HCT116 (cell line): ENCODE results near the gene EPG5. TPM values are rescaled to one million over a fixed set of nuclear protein-coding genes. Genes with fewer than 3 reads are reported as not detected.

Experiments used
- ATAC-seq: fragments of 200-7000 bp; cut with Tn5 transposase; 2 replicates; pipeline ENCODE4 v1.9.1; 2020; ENCODE audit warnings: mild to moderate bottlenecking, moderate library complexity
- BruUV-seq: library from RNA; stranded (reverse); fragments of 400-500 nt; replicated peaks from 2 replicates; lab custom pipeline; 2021; lab: Mats Ljungman, UMichigan
- CTCF ChIA-PET: fragments of 300-600 bp; sonication (Branson Sonifier 250); formaldehyde crosslinking; loops from one replicate; lab custom pipeline; 2021; ENCODE audit warnings: antibody characterized with exemption; lab: Charles Lee
- POLR2A ChIA-PET: fragments of 300-600, 350-600 bp; sonication (Branson Sonifier 250); formaldehyde crosslinking; loops from one replicate; lab custom pipeline; 2021; ENCODE audit warnings: antibody characterized with exemption; lab: Charles Lee
- RAD21 ChIA-PET, 2 experiments: fragments of 300-600 bp; sonication (Branson Sonifier 250); formaldehyde crosslinking; loops; one replicate each; lab custom pipeline; 2023; ENCODE audit warnings: low total read pairs in 2 of 2; ENCODE audit not compliant: uncharacterized antibody in 2 of 2, unreplicated experiment in 2 of 2, low non-redundant PET in 1 of 2; lab: Charles Lee
- DNase-seq: peaks from one replicate; pipeline ENCODE4 v3.0.0-alpha.2; 2010; ENCODE audit warnings: low read depth, low spot score
- H2AFZ ChIP-seq: fragments of 200-600 bp; shearing (Covaris generic), sonication (generic); 2 replicates; pipeline ENCODE4 v1.6.1; 2017; ENCODE audit warnings: low read depth, mixed run types, mixed read lengths, antibody characterized with exemption, low read length; ENCODE audit not compliant: poor library complexity, severe bottlenecking
- H3K27ac ChIP-seq: 2 replicates; pipeline ENCODE4 v1.5.1; 2012; ENCODE audit warnings: low read depth, low read length
- H3K27me3 ChIP-seq: fragments of 200-600 bp; sonication (generic); 2 replicates; pipeline ENCODE4 v1.6.1; 2016; ENCODE audit warnings: mixed run types, low read length, mixed read lengths; ENCODE audit not compliant: insufficient read depth
- H3K36me3 ChIP-seq, 2 experiments: fragments of 200-500 bp in 1 of 2; fragments of 200-600 bp in 1 of 2; sonication (Bioruptor generic) in 1 of 2; sonication (generic) in 1 of 2; 2 replicates each; pipeline versions ENCODE4 v1.5.1 to v1.6.1; 2014 to 2016; ENCODE audit warnings: low read length in 2 of 2, inconsistent platforms in 1 of 2, mixed read lengths in 1 of 2, mixed run types in 1 of 2; ENCODE audit not compliant: insufficient read depth in 2 of 2, control insufficient read depth in 1 of 2
- H3K4me1 ChIP-seq, 2 experiments: fragments of 200-600 bp in 1 of 2; sonication (generic) in 1 of 2; 2 replicates each; pipeline versions ENCODE4 v1.5.1 to v1.6.1; 2012 to 2017; ENCODE audit warnings: low read length in 2 of 2, inconsistent platforms in 1 of 2, mild to moderate bottlenecking in 1 of 2, mixed read lengths in 1 of 2, mixed run types in 1 of 2, moderate library complexity in 1 of 2; ENCODE audit not compliant: insufficient read depth in 2 of 2, control insufficient read depth in 1 of 2
- H3K4me2 ChIP-seq: fragments of 200-600 bp; sonication (generic); 2 replicates; pipeline ENCODE4 v1.6.1; 2017; ENCODE audit warnings: mixed run types, low read length, mixed read lengths
- H3K4me3 ChIP-seq, 2 experiments: fragments of 200-600 bp in 1 of 2; sonication (generic) in 1 of 2; replicated peaks in 1 of 2; 2 replicates each; pipeline ENCODE4 v1.5.1; 2011 to 2016; ENCODE audit warnings: low read length in 2 of 2, control low read depth in 1 of 2, low read depth in 1 of 2, mild to moderate bottlenecking in 1 of 2, mixed read lengths in 1 of 2, mixed run types in 1 of 2
- H3K79me2 ChIP-seq: fragments of 200-600 bp; sonication (generic); 2 replicates; pipeline ENCODE4 v1.6.1; 2017; ENCODE audit warnings: mild to moderate bottlenecking, mixed run types, low read length, moderate library complexity, mixed read lengths; ENCODE audit not compliant: insufficient read depth
- H3K9ac ChIP-seq: fragments of 200-600 bp; sonication (generic); 2 replicates; pipeline ENCODE4 v1.6.1; 2016; ENCODE audit warnings: low read length, mixed read lengths
- H3K9me2 ChIP-seq: fragments of 200-600 bp; sonication (generic), shearing (Covaris generic); 2 replicates; pipeline ENCODE4 v1.6.1; 2017; ENCODE audit warnings: mixed run types, mild to moderate bottlenecking, moderate library complexity; ENCODE audit not compliant: insufficient read depth
- H3K9me3 ChIP-seq, 2 experiments: fragments of 200-500 bp in 1 of 2; fragments of 200-600 bp in 1 of 2; sonication (Bioruptor generic) in 1 of 2; sonication (generic) in 1 of 2; 2 replicates each; pipeline ENCODE4 v1.6.1; 2014 to 2017; ENCODE audit warnings: low read length in 2 of 2, mixed read lengths in 2 of 2, inconsistent platforms in 1 of 2, low read depth in 1 of 2, mild to moderate bottlenecking in 1 of 2, mixed run types in 1 of 2, moderate library complexity in 1 of 2; ENCODE audit not compliant: control insufficient read depth in 1 of 2, insufficient read depth in 1 of 2
- H4K20me1 ChIP-seq: fragments of 200-600 bp; sonication (generic), shearing (Covaris generic); 2 replicates; pipeline ENCODE4 v1.6.1; 2017; ENCODE audit warnings: mixed run types, mild to moderate bottlenecking, moderate library complexity; ENCODE audit not compliant: insufficient read depth
- CBX3 ChIP-seq: IDR thresholded peaks from 2 replicates; pipeline ENCODE4 v1.6.1; 2012; ENCODE audit warnings: low read depth
- EZH2phosphoT487 ChIP-seq: fragments of 200-600 bp; IDR thresholded peaks from 2 replicates; pipeline ENCODE4 v1.6.1; 2018; ENCODE audit warnings: antibody characterized with exemption, borderline replicate concordance
- FOSL1 ChIP-seq: IDR thresholded peaks from 2 replicates; pipeline ENCODE4 v1.6.1; 2012; ENCODE audit warnings: low read depth
- JUND ChIP-seq: IDR thresholded peaks from 2 replicates; pipeline ENCODE4 v1.6.1; 2012
- RAD21 ChIP-seq: IDR thresholded peaks from 2 replicates; pipeline ENCODE4 v1.6.1; 2012; ENCODE audit warnings: low read depth, mild to moderate bottlenecking
- SP1 ChIP-seq: IDR thresholded peaks from 2 replicates; pipeline ENCODE4 v1.6.1; 2012; ENCODE audit warnings: low read depth
- TCF7L2 ChIP-seq: IDR thresholded peaks from 2 replicates; pipeline ENCODE4 v1.7.0; 2011; ENCODE audit warnings: borderline replicate concordance, inconsistent platforms; ENCODE audit not compliant: insufficient read depth, insufficient read length; ENCODE audit errors: extremely low read depth
- ZBTB33 ChIP-seq: IDR thresholded peaks from 2 replicates; pipeline ENCODE4 v1.6.1; 2011; ENCODE audit warnings: mild to moderate bottlenecking, low read length, moderate library complexity; ENCODE audit not compliant: insufficient replicate concordance; ENCODE audit errors: extremely low read depth
- ZFX ChIP-seq: fragments of 450-650 bp; IDR thresholded peaks from 2 replicates; pipeline ENCODE4 v1.6.1; 2017
- ZNF274 ChIP-seq: fragments of 200-500 bp; sonication (Bioruptor generic); IDR thresholded peaks from 2 replicates; pipeline ENCODE4 v1.6.1; 2014; ENCODE audit warnings: mild to moderate bottlenecking, low read depth, low read length, inconsistent platforms
- intact Hi-C: fragments of 100-400 bp; cut with micrococcal nuclease; formaldehyde crosslinking; loops from 2 replicates; pipeline ENCODE4 v1.10.0; 2022
- total RNA-seq: library from RNA; stranded (reverse); gene quantifications from one replicate; pipeline ENCODE4 v1.2.1, GENCODE V29; 2021; ENCODE audit not compliant: unreplicated experiment
- TF ChIP-seq, protein P1 (sequence below): IDR thresholded peaks from 2 replicates; pipeline ENCODE4 v1.6.1; 2012
- TF ChIP-seq, protein P2 (sequence below), 3 experiments: fragments of 200-600 bp in 1 of 3; sonication (generic) in 1 of 3; IDR thresholded peaks in 2 of 3; conservative IDR thresholded peaks in 1 of 3; 2 replicates each; pipeline ENCODE4 v1.5.1; 2012 to 2017; ENCODE audit warnings: low read depth in 2 of 3, low read length in 2 of 3, antibody characterized with exemption in 1 of 3, borderline replicate concordance in 1 of 3, control low read depth in 1 of 3, mild to moderate bottlenecking in 1 of 3, mixed read lengths in 1 of 3, mixed run types in 1 of 3, moderate library complexity in 1 of 3; ENCODE audit not compliant: insufficient read depth in 1 of 3
- TF ChIP-seq, protein P3 (sequence below): IDR thresholded peaks from 2 replicates; pipeline ENCODE4 v1.6.1; 2012; ENCODE audit warnings: low read depth

The EPG5 gene
- total RNA-seq, 1 experiment from 2014 or later: 12.9 TPM

GRCh38 chr18:45998244-45998643 lies 31.1 kb upstream of the EPG5 start:
- Histone ChIP-seq H2AFZ (no peak overlapping the region), H3K36me3 (peaks cover 0 to 5% of the 10 kb centered on the region in 2 experiments; a peak in 1 of 4 replicates), H3K4me2 (no peak overlapping the region), H3K4me1 (no peaks in the 10 kb centered on the region), H3K9me2 (no peaks in the 10 kb centered on the region), H3K27me3 (no peaks in the 10 kb centered on the region), H3K9ac (no peak overlapping the region), H3K9me3 (no peaks in the 10 kb centered on the region), H3K27ac (no peak overlapping the region), H3K79me2 (no peaks in the 10 kb centered on the region), H4K20me1 (no peaks in the 10 kb centered on the region), H3K4me3 (no peak overlapping the region)
- ChIA-PET CTCF (no interaction called here), POLR2A (no interaction called here), RAD21 (no interaction called here)
- intact Hi-C loops: no loop called here
- DNase-seq (no peak), ATAC-seq (no peak)
- no peak for TF ChIP-seq EZH2phosphoT487
- TF ChIP-seq, protein P1, sequence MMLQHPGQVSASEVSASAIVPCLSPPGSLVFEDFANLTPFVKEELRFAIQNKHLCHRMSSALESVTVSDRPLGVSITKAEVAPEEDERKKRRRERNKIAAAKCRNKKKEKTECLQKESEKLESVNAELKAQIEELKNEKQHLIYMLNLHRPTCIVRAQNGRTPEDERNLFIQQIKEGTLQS: no peak
- no peak for TF ChIP-seq CBX3
- TF ChIP-seq ZNF274: no peak
- TF ChIP-seq, protein P2, sequence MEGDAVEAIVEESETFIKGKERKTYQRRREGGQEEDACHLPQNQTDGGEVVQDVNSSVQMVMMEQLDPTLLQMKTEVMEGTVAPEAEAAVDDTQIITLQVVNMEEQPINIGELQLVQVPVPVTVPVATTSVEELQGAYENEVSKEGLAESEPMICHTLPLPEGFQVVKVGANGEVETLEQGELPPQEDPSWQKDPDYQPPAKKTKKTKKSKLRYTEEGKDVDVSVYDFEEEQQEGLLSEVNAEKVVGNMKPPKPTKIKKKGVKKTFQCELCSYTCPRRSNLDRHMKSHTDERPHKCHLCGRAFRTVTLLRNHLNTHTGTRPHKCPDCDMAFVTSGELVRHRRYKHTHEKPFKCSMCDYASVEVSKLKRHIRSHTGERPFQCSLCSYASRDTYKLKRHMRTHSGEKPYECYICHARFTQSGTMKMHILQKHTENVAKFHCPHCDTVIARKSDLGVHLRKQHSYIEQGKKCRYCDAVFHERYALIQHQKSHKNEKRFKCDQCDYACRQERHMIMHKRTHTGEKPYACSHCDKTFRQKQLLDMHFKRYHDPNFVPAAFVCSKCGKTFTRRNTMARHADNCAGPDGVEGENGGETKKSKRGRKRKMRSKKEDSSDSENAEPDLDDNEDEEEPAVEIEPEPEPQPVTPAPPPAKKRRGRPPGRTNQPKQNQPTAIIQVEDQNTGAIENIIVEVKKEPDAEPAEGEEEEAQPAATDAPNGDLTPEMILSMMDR (IDR thresholded peaks at IDR 0.05 in 2 of 3, conservative IDR thresholded peaks at IDR 0.05 in 1 of 3; ENCODE audit: borderline replicate concordance in 1 of 3, insufficient read depth in 1 of 3, low read depth in 2 of 3, low read length in 2 of 3): no peak
- TF ChIP-seq FOSL1: no peak
- TF ChIP-seq SP1: no peak
- no peak for TF ChIP-seq ZFX
- no peak for TF ChIP-seq RAD21
- TF ChIP-seq, protein P3, sequence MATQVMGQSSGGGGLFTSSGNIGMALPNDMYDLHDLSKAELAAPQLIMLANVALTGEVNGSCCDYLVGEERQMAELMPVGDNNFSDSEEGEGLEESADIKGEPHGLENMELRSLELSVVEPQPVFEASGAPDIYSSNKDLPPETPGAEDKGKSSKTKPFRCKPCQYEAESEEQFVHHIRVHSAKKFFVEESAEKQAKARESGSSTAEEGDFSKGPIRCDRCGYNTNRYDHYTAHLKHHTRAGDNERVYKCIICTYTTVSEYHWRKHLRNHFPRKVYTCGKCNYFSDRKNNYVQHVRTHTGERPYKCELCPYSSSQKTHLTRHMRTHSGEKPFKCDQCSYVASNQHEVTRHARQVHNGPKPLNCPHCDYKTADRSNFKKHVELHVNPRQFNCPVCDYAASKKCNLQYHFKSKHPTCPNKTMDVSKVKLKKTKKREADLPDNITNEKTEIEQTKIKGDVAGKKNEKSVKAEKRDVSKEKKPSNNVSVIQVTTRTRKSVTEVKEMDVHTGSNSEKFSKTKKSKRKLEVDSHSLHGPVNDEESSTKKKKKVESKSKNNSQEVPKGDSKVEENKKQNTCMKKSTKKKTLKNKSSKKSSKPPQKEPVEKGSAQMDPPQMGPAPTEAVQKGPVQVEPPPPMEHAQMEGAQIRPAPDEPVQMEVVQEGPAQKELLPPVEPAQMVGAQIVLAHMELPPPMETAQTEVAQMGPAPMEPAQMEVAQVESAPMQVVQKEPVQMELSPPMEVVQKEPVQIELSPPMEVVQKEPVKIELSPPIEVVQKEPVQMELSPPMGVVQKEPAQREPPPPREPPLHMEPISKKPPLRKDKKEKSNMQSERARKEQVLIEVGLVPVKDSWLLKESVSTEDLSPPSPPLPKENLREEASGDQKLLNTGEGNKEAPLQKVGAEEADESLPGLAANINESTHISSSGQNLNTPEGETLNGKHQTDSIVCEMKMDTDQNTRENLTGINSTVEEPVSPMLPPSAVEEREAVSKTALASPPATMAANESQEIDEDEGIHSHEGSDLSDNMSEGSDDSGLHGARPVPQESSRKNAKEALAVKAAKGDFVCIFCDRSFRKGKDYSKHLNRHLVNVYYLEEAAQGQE: no peak
- TF ChIP-seq TCF7L2: no peak
- no peak for TF ChIP-seq JUND
- TF ChIP-seq ZBTB33: no peak
- BruUV-seq: no TSS peak
